C4-2B (cell line): ENCODE results near the gene TDRD9.
"Not testable (repeated sequence)": the region's sequence is repeated elsewhere in the genome, so short reads cannot be mapped to it uniquely, and the experiment has no call there.

Source experiments
- H3K27ac ChIP-seq: fragments of 450-650 bp; 2 replicates; pipeline ENCODE4 v1.5.1; 2017
- ZFX ChIP-seq: fragments of 450-650 bp; IDR thresholded peaks from 2 replicates; pipeline ENCODE4 v1.6.1; 2017
- TF ChIP-seq, protein P1 (sequence below): fragments of 450-650 bp; conservative IDR thresholded peaks from 2 replicates; pipeline ENCODE4 v1.5.1; 2017; ENCODE audit warnings: mild to moderate bottlenecking

Gene TDRD9

DNA sequence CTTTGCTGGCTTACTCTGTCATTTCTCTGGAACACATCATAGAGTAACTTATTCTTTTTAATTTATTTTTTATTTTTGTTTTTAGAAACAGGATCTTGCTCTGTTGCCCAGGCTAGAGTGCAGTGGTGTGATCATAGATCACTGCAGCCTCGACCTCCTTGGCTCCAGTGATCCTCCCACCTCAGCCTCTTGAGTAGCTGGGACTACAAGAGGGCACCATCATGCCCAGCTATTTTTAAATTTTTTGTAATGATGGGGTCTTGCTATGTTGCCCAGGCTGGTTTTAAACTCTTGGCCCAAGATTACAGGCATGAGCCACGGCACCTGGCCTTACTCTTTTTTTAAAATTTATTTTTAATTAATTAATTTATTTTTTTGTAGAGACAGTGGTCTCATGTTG lies 46.3 kb downstream of the TDRD9 start:
- TF ChIP-seq, protein P1, sequence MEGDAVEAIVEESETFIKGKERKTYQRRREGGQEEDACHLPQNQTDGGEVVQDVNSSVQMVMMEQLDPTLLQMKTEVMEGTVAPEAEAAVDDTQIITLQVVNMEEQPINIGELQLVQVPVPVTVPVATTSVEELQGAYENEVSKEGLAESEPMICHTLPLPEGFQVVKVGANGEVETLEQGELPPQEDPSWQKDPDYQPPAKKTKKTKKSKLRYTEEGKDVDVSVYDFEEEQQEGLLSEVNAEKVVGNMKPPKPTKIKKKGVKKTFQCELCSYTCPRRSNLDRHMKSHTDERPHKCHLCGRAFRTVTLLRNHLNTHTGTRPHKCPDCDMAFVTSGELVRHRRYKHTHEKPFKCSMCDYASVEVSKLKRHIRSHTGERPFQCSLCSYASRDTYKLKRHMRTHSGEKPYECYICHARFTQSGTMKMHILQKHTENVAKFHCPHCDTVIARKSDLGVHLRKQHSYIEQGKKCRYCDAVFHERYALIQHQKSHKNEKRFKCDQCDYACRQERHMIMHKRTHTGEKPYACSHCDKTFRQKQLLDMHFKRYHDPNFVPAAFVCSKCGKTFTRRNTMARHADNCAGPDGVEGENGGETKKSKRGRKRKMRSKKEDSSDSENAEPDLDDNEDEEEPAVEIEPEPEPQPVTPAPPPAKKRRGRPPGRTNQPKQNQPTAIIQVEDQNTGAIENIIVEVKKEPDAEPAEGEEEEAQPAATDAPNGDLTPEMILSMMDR: no peak
- no peak for TF ChIP-seq ZFX
- H3K27ac ChIP-seq: no peak overlapping the region

DNA sequence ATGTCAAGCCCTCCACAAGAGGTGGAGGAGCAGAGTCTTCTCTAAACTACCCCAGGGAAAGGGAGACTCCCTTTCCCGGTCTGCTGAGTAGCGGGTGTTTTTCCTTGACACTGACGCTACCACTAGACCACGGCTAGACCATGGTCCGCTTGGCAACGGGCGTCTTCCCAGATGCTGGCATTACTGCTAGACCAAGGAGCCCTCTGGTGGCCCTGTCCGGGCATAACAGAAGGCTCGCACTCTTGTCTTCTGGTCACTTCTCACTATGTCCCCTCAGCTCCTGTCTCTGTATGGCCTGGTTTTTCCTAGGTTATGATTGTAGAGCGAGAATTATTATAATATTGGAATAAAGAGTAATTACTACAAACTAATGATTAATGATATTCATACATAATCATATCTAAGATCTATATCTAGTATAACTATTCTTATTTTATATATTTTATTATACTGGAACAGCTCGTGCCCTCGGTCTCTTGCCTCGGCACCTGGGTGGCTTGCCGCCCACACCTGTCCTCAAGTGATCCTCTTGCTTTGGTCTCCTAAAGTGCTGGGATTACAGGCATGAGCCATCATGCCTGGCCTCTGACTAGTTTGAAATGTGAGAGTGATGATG lies 52.5 kb downstream of the TDRD9 start:
- H3K27ac ChIP-seq: not testable (repeated sequence)
- TF ChIP-seq, protein P1: peak; percentile 90

DNA sequence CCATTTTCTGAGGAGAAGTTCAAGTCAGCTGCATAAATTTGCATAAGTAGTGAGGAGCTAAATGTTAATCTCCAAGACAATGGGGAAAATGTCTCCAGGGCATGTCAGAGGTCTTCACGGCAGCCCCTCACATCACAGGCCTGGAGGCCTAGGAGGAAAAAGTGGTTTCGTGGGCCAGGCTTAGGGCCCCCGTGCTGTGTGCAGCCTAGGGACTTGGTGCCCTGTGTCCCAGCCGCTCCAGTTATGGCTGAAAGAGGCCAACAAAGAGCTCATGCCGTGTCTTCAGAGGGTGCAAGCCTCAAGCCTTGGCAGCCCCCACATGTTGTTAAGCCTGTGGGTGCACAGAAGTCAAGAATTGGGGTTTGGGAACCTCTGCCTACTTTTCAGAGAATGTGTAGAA lies 55.9 kb downstream of the TDRD9 start:
- TF ChIP-seq, protein P1: no peak
- no peak for TF ChIP-seq ZFX
- no peak overlapping the region for H3K27ac ChIP-seq

DNA sequence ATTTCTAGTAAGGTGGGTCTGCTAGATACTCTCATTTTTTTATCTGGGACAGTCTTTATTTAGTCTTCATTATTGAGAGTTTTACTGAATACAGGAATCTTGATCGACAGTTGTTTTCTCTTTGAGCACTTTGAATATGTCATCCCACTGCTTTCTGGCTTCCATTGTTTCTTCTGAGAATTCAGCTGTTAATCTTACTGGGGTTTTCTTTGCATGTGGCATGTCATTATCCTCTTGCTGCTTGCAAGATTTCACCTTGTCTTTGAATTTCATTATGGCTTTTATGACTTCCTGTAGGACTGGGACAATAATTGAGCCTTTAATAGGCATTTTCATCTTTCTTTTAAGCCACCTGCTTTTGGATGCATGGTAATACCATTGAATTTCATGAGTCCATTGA lies 60.8 kb downstream of the TDRD9 start:
- no peak for TF ChIP-seq ZFX
- TF ChIP-seq, protein P1: no peak
- H3K27ac ChIP-seq: no peak overlapping the region

DNA sequence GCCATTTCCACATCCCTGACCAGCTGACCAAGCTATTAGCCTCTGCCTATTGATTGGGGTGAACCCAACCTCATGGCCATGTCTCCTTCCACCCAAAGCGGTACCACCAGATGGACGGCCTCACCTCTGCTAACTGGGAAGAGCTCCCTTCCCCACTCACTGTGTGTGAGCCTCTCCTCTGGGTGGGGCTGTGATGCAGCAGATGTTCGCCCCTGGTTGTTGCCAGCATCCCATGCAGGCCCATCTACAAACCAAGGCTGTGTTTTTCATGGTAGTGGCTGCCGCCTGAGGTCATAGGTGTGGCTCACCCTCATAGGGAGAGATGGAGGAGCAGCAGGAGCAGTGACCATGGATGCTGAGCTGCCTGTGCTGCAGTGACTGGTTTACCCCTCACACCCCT lies 61.7 kb downstream of the TDRD9 start:
- no peak for TF ChIP-seq ZFX
- TF ChIP-seq, protein P1: no peak
- H3K27ac ChIP-seq: no peak overlapping the region

DNA sequence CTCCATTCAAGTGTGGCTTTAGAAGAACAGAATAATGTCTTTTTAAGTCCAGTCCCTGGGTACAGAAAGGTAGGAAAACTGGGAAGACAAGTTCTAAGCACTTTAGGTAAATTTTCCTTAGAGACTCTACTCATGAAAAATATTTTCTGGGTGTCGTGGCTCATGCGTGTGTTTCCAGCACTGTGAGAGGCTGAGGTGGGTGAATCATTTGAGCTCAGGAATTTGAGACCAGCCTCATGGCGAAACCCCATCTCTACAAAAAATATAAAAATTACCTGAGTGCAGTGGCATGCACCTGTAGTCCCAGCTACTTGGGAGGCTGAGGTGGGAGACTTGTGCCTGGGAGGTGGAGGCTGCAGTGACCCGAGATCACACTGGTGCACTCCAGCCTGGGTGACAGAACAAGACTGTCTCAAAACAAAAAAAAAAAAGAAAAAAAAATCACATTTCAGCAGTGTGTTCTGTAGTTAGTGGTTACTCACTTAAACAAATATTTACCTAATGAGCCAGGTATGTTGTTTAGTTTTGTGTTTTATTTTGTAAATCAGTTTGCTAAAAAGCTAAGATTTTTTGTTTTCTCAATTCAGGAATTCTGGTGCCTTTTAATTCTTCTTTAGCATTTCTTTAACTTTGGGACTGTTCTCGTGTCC lies 66.4 kb downstream of the TDRD9 start:
- TF ChIP-seq, protein P1: no peak
- no peak for TF ChIP-seq ZFX
- no peak overlapping the region for H3K27ac ChIP-seq

DNA sequence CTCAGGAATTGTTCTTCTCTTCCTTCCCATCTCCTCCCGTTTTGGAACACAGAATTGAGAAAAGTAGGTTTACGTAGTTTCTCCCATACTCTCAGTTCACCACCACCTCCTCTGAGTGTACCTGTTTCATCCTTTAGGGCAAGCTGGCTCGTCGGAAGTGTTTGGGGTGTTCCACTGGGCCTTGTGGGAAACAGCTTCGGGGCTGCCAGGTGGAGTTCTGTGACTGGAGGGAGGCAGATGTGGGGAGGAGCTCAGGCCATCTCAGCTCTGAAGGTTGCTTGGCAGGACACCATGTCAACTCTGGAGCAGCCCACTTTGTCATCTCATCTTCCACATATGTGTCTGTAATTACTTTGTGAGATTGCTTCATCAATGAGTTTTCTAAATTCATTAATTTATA lies 67.6 kb downstream of the TDRD9 start:
- no peak overlapping the region for H3K27ac ChIP-seq
- TF ChIP-seq, protein P1: no peak
- no peak for TF ChIP-seq ZFX
